ENCODE results near the gene FOXK1. TPM values are rescaled to one million over a fixed set of nuclear protein-coding genes. Genes with fewer than 3 reads are reported as not detected.

The FOXK1 gene
- total RNA-seq, 1 donor from 2014 or later = 21.7 TPM

Other genes with a start within 250 kb of the FOXK1 start
- 18.0 TPM for gene AP5Z1, start 93.3 kb downstream of the FOXK1 start, total RNA-seq
- gene PAPOLB, start 179.7 kb downstream of the FOXK1 start, total RNA-seq = not detected
- gene RADIL, start 201.4 kb downstream of the FOXK1 start, total RNA-seq = 0.20 TPM